A549 (cell line): ENCODE results near the gene RAE1.

Experiments used
- BHLHE40 ChIP-seq: IDR thresholded peaks from 2 replicates; pipeline ENCODE4 v1.6.1; 2012; ENCODE audit warnings: low read depth, low read length, inconsistent platforms
- CBX8 ChIP-seq: fragments of 200-600 bp; sonication (generic); IDR thresholded peaks from 2 replicates; pipeline ENCODE4 v1.6.1; 2016
- CTCF ChIP-seq: fragments of >200 bp; sonication (Bioruptor Twin); formaldehyde crosslinking; IDR thresholded peaks from 3 replicates; pipeline ENCODE4 v1.5.1; 2016
- HEYL ChIP-seq: fragments of 250-450 bp; sonication (Bioruptor Pico); IDR thresholded peaks from 2 replicates; pipeline ENCODE4 v1.8.0; 2021; ENCODE audit warnings: mild to moderate bottlenecking, moderate library complexity
- HOXB5 ChIP-seq: fragments of 250-450 bp; sonication (Bioruptor Pico); IDR thresholded peaks from 2 replicates; pipeline ENCODE4 v1.5.0; 2020; ENCODE audit warnings: mild to moderate bottlenecking, moderate library complexity
- MAFK ChIP-seq: fragments of 450-650 bp; IDR thresholded peaks from 2 replicates; pipeline ENCODE4 v1.6.1; 2014; ENCODE audit not compliant: partially characterized antibody
- MYC ChIP-seq: IDR thresholded peaks from 2 replicates; pipeline ENCODE4 v1.6.1; 2012; ENCODE audit warnings: mild to moderate bottlenecking, inconsistent platforms, low read length, improper control_type of control experiment, borderline replicate concordance
- PBX3 ChIP-seq: IDR thresholded peaks from 2 replicates; pipeline ENCODE4 v1.6.1; 2012
- POLR2A ChIP-seq: IDR thresholded peaks from 2 replicates; pipeline ENCODE4 v1.6.1; 2012; ENCODE audit warnings: mild to moderate bottlenecking, low read length
- REST ChIP-seq: fragments of 200-600 bp; sonication (generic); IDR thresholded peaks from 2 replicates; pipeline ENCODE4 v1.6.1; 2016; ENCODE audit warnings: antibody characterized with exemption, mild to moderate bottlenecking, moderate library complexity

GRCh38 chr20:57384486-57384885 is 33.4 kb downstream of the RAE1 start:
- TF ChIP-seq CBX8 (no peak), CTCF (no peak), BHLHE40 (no peak), PBX3 (no peak), HEYL (CRISPR knock-in tag) (no peak), MAFK (no peak), REST (no peak), POLR2A (no peak), MYC (no peak), HOXB5 (CRISPR knock-in tag) (no peak)
